WTC11 (cell line): ENCODE measurements around the gene TACC2. TPM values are rescaled to one million over a fixed set of nuclear protein-coding genes. Genes with fewer than 3 reads are reported as not detected.
A peak's percentile ranks its signal among the peaks of the same experiment; 100 is the strongest.

ENCODE experiments used
- ATAC-seq: fragments of 200-7000 bp; cut with Tn5 transposase; 2 replicates; pipeline ENCODE4 v1.10.0; 2021; ENCODE audit warnings: mild to moderate bottlenecking, moderate library complexity
- CTCF ChIA-PET: fragments of 300-600 bp; sonication (Branson Sonifier 250); formaldehyde crosslinking; loops from one replicate; lab custom pipeline; 2021; ENCODE audit warnings: antibody characterized with exemption; lab: Charles Lee
- POLR2A ChIA-PET: fragments of 350-600 bp; sonication (Branson Sonifier 250); formaldehyde crosslinking; loops from one replicate; lab custom pipeline; 2021; ENCODE audit warnings: antibody characterized with exemption; lab: Charles Lee
- DNase-seq: peaks from one replicate; pipeline ENCODE4 v3.0.0; 2021; ENCODE audit warnings: low spot score
- H3K27ac Mint-ChIP-seq: 2 replicates; pipeline ENCODE4 v1.8.0; 2021; ENCODE audit warnings: mixed read lengths
- H3K27me3 Mint-ChIP-seq: 2 replicates; pipeline ENCODE4 v1.8.0; 2021; ENCODE audit warnings: low read depth, mild to moderate bottlenecking, moderate library complexity, mixed read lengths
- H3K36me3 Mint-ChIP-seq: 2 replicates; pipeline ENCODE4 v1.8.0; 2021; ENCODE audit warnings: mixed read lengths
- H3K4me1 Mint-ChIP-seq: 2 replicates; pipeline ENCODE4 v1.8.0; 2022; ENCODE audit warnings: mixed read lengths
- H3K4me3 Mint-ChIP-seq: 2 replicates; pipeline ENCODE4 v1.8.0; 2021; ENCODE audit warnings: mild to moderate bottlenecking, moderate library complexity, mixed read lengths
- H3K9me3 Mint-ChIP-seq: 2 replicates; pipeline ENCODE4 v1.8.0; 2021; ENCODE audit warnings: mixed read lengths
- AFF4 ChIP-seq: sonication (generic); formaldehyde crosslinking; IDR thresholded peaks from 2 replicates; pipeline ENCODE4 v1.8.1; 2023; ENCODE audit warnings: mild to moderate bottlenecking, missing genetic modification reagents, borderline replicate concordance
- ARID4B ChIP-seq: sonication (generic); formaldehyde crosslinking; IDR thresholded peaks from 2 replicates; pipeline ENCODE4 v1.8.0; 2023; ENCODE audit warnings: missing genetic modification reagents, mild to moderate bottlenecking, borderline replicate concordance
- CDX4 ChIP-seq: fragments of 250-450 bp; sonication (Bioruptor Pico); IDR thresholded peaks from 2 replicates; pipeline ENCODE4 v1.9.0; 2021; ENCODE audit warnings: moderate library complexity, mild to moderate bottlenecking, inconsistent platforms, borderline replicate concordance
- CREM ChIP-seq: sonication (generic); formaldehyde crosslinking; IDR thresholded peaks from 2 replicates; pipeline ENCODE4 v1.8.1; 2022; ENCODE audit warnings: mild to moderate bottlenecking, missing genetic modification reagents, moderate library complexity
- ETV6 ChIP-seq: sonication (generic); formaldehyde crosslinking; IDR thresholded peaks from 2 replicates; pipeline ENCODE4 v1.8.1; 2022; ENCODE audit warnings: mild to moderate bottlenecking, missing genetic modification reagents
- FOXJ3 ChIP-seq: sonication (generic); formaldehyde crosslinking; IDR thresholded peaks from 2 replicates; pipeline ENCODE4 v1.9.0; 2021; ENCODE audit warnings: missing genetic modification reagents, mild to moderate bottlenecking, borderline replicate concordance
- FOXP1 ChIP-seq: sonication (generic); formaldehyde crosslinking; IDR thresholded peaks from 2 replicates; pipeline ENCODE4 v1.8.0; 2022; ENCODE audit warnings: missing genetic modification reagents, mild to moderate bottlenecking, moderate library complexity, borderline replicate concordance
- HMGA2 ChIP-seq: fragments of 250-450 bp; sonication (Bioruptor Pico); IDR thresholded peaks from 2 replicates; pipeline ENCODE4 v1.4.0; 2021; ENCODE audit warnings: mild to moderate bottlenecking, moderate library complexity
- MYBL2 ChIP-seq: sonication (generic); formaldehyde crosslinking; IDR thresholded peaks from 2 replicates; pipeline ENCODE4 v1.8.1; 2023; ENCODE audit warnings: mild to moderate bottlenecking, moderate library complexity, missing genetic modification reagents
- SP1 ChIP-seq: sonication (generic); formaldehyde crosslinking; conservative IDR thresholded peaks from 2 replicates; pipeline ENCODE4 v1.8.1; 2022; ENCODE audit warnings: missing genetic modification reagents
- TEAD1 ChIP-seq: sonication (generic); formaldehyde crosslinking; IDR thresholded peaks from 2 replicates; pipeline ENCODE4 v1.8.0; 2022; ENCODE audit warnings: mild to moderate bottlenecking, missing genetic modification reagents
- TP53 ChIP-seq: sonication (generic); formaldehyde crosslinking; IDR thresholded peaks from 2 replicates; pipeline ENCODE4 v1.8.1; 2023; ENCODE audit warnings: mild to moderate bottlenecking, missing genetic modification reagents
- USF2 ChIP-seq: sonication (generic); formaldehyde crosslinking; IDR thresholded peaks from 2 replicates; pipeline ENCODE4 v1.8.1; 2023; ENCODE audit warnings: mild to moderate bottlenecking, missing genetic modification reagents, moderate library complexity
- ZBTB43 ChIP-seq: sonication (generic); formaldehyde crosslinking; IDR thresholded peaks from 2 replicates; pipeline ENCODE4 v1.8.1; 2023; ENCODE audit warnings: mild to moderate bottlenecking, missing genetic modification reagents
- ZNF138 ChIP-seq: sonication (generic); formaldehyde crosslinking; conservative IDR thresholded peaks from 2 replicates; pipeline ENCODE4 v1.8.1; 2022; ENCODE audit warnings: mild to moderate bottlenecking, moderate library complexity, missing genetic modification reagents
- ZNF425 ChIP-seq: fragments of 250-450 bp; sonication (Bioruptor Pico); conservative IDR thresholded peaks from 2 replicates; pipeline ENCODE4 v1.9.0; 2021; ENCODE audit warnings: mild to moderate bottlenecking
- total RNA-seq: library from RNA; stranded (reverse); gene quantifications from 3 replicates; pipeline ENCODE4 v1.2.3, GENCODE V29; 2021

TACC2 gene
- total RNA-seq, 1 experiment from 2014 or later = 28.9 TPM

- H3K9me3 Mint-ChIP-seq = no peaks in the 10 kb centered on the region
- peak overlapping the region; percentile 92 for H3K27ac Mint-ChIP-seq
- H3K4me1 Mint-ChIP-seq = peaks cover 70% of the 10 kb centered on the region
- no peak for DNase-seq
- H3K27me3 Mint-ChIP-seq = peaks cover 8% of the 10 kb centered on the region; the same call in 1 of the 2 replicates
- CTCF ChIA-PET = interaction anchor here (0.7 to 3.7 kb wide), 20 partner anchors 9 to 114 kb away, joined by 3 to 15 read pairs (median 5); no protein-coding TSS in a partner anchor
- TF ChIP-seq HMGA2 (CRISPR knock-in tag) (no peak), FOXP1 (CRISPR knock-in tag) (peak; percentile 45; the same call in 1 of the 2 replicates)
- peak; percentile 49 for ATAC-seq
- H3K4me3 Mint-ChIP-seq = peak overlapping the region; percentile 77
- no peaks in the 10 kb centered on the region for H3K36me3 Mint-ChIP-seq
- POLR2A ChIA-PET = interaction anchor here (0.8 to 3.7 kb wide), 18 partner anchors 7 to 235 kb away, joined by 3 to 25 read pairs (median 4); partner anchors contain the start of gene ATE1
These were observed 173.8 kb downstream of the TACC2 start for GRCh38 chr10:122162671-122163173.

- DNase-seq (peak; percentile 92), ATAC-seq (peak; percentile 78)
- Mint-ChIP-seq H3K4me1 (peaks cover 73% of the 10 kb centered on the region), H3K36me3 (no peaks in the 10 kb centered on the region), H3K9me3 (no peaks in the 10 kb centered on the region), H3K27ac (peak overlapping the region; percentile 92), H3K27me3 (peaks cover 8% of the 10 kb centered on the region; the same call in 1 of the 2 replicates), H3K4me3 (peak overlapping the region; percentile 86)
- CTCF ChIA-PET = interaction anchor here (0.6 to 3.7 kb wide), 24 partner anchors 9 to 121 kb away, joined by 3 to 15 read pairs (median 4); no protein-coding TSS in a partner anchor
- POLR2A ChIA-PET = interaction anchor here (0.5 to 3.7 kb wide), 19 partner anchors 8 to 559 kb away, joined by 3 to 25 read pairs (median 5); partner anchors contain the start of gene ATE1
- no peak for TF ChIP-seq ZNF425 (CRISPR knock-in tag)
- TF ChIP-seq CREM (CRISPR knock-in tag) = peak; percentile 83
- TF ChIP-seq ETV6 (CRISPR knock-in tag) = peak; percentile 84
- TF ChIP-seq CDX4 = no peak
- TF ChIP-seq SP1 = peak; percentile 83; the same call in 1 of the 2 replicates
- no peak for TF ChIP-seq TP53 (CRISPR knock-in tag)
- no peak for TF ChIP-seq FOXJ3
- TF ChIP-seq ARID4B (CRISPR knock-in tag) = no peak
- TF ChIP-seq TEAD1 (CRISPR knock-in tag) = peak; percentile 41; the same call in 1 of the 2 replicates
- 0 out of 2 replicates have a peak, but pooled peaks have one; percentile 12 for TF ChIP-seq USF2
- TF ChIP-seq ZNF138 (CRISPR knock-in tag) = no peak
- TF ChIP-seq ZBTB43 = peak; percentile 30; the same call in 1 of the 2 replicates
- peak; percentile 80; the same call in 1 of the 2 replicates for TF ChIP-seq AFF4 (CRISPR knock-in tag)
- no peak for TF ChIP-seq MYBL2 (CRISPR knock-in tag)
These were observed 174.4 kb downstream of the TACC2 start for GRCh38 chr10:122163174-122164022.
